Fibroblast of lung (primary cell): ENCODE data around the gene MARK4.

ENCODE experiments used
- EZH2 ChIP-seq: IDR thresholded peaks from 2 replicates; pipeline ENCODE4 v1.5.1; 2012; ENCODE audit warnings: low read length, control low read depth, mild to moderate bottlenecking; ENCODE audit errors: missing control alignments
- TF ChIP-seq, protein P1 (sequence below), 2 donors: IDR thresholded peaks in 1 of 2; conservative IDR thresholded peaks in 1 of 2; 1 replicate in 1 of 2; 2 replicates in 1 of 2; pipeline ENCODE4 v1.5.1; 2011 to 2012; ENCODE audit warnings: low read length in 2 of 2, control low read depth in 1 of 2, inconsistent platforms in 1 of 2, low read depth in 1 of 2, mild to moderate bottlenecking in 1 of 2

DNA sequence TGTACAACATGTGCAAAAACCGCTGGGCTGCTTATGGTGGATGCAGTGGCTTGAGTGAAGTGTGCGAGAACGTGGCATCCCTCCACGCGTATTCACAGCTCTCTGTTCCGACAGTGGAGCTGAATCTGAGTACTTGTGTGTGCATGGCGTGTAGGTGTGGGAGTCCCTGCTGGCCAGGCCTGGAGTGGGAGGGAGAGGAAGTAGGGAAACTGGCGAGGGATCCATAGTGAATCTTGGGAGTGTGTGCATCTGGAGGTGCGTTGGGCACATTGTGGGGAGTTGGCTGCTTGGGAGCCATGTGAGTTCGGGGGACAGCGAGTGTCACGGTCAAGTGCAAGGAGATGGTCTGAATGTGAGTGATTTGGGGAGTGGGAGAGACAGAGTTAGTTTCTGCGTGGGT lies 91.8 kb downstream of the MARK4 start:
- TF ChIP-seq, protein P1, sequence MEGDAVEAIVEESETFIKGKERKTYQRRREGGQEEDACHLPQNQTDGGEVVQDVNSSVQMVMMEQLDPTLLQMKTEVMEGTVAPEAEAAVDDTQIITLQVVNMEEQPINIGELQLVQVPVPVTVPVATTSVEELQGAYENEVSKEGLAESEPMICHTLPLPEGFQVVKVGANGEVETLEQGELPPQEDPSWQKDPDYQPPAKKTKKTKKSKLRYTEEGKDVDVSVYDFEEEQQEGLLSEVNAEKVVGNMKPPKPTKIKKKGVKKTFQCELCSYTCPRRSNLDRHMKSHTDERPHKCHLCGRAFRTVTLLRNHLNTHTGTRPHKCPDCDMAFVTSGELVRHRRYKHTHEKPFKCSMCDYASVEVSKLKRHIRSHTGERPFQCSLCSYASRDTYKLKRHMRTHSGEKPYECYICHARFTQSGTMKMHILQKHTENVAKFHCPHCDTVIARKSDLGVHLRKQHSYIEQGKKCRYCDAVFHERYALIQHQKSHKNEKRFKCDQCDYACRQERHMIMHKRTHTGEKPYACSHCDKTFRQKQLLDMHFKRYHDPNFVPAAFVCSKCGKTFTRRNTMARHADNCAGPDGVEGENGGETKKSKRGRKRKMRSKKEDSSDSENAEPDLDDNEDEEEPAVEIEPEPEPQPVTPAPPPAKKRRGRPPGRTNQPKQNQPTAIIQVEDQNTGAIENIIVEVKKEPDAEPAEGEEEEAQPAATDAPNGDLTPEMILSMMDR (conservative IDR thresholded peaks at IDR 0.05 in 1 of 2, IDR thresholded peaks at IDR 0.05 in 1 of 2; ENCODE audit: low read depth in 1 of 2, low read length in 2 of 2) = no peak
- no peak for TF ChIP-seq EZH2
